HG02943 (cell line): ENCODE data around the gene AMBRA1.

ENCODE experiments used
- ATAC-seq: cut with Tn5 transposase; IDR thresholded peaks from one replicate; pipeline ENCODE4 v1.9.1; 2021; ENCODE audit warnings: mild to moderate bottlenecking, low read depth, moderate library complexity; ENCODE audit not compliant: unreplicated experiment

The AMBRA1 gene

DNA sequence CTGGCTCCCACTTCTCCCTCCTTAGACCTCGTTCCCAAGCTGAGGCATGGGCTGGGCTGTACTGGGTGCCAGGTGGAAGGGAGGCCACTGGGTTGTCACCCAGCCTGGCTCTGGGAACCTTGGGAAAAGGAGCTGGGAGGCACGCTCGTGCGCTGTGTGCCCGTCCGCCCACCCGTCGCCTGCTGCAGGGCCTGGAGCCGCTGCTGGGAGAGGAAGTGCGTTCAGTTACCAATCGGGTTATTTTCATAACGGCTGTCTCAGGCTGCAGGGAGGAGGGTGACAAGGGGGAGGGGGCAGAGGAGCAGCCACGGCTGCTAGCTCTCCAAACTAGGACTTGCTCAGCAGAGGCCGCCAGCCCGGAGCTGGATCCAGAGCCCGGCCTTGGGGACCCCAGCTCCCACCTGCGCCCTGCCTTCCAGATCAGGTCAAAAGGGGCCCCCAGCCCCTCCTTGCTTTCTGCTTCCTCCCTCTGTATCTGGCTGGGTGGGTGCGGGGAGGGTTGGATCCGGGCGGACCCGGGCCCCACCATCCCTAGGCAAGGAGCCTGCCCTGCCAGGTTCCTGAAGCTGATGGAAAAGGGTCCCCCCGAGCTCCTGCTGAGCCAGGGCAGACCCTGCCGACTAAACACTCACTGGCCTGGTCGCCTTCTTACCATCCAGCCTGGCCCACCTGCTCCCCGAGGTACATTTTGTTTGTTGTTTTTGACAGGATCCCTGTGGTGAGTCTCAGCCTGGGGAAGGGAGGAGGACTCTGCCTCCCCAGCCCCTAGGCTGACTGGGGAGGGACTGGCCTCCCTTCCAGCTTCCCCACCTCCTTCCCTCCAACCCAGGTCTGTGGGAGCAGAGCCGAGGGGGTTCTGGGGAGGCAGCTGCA, 232.3 kb downstream of the AMBRA1 start:
- ATAC-seq, result peak; percentile 72

DNA sequence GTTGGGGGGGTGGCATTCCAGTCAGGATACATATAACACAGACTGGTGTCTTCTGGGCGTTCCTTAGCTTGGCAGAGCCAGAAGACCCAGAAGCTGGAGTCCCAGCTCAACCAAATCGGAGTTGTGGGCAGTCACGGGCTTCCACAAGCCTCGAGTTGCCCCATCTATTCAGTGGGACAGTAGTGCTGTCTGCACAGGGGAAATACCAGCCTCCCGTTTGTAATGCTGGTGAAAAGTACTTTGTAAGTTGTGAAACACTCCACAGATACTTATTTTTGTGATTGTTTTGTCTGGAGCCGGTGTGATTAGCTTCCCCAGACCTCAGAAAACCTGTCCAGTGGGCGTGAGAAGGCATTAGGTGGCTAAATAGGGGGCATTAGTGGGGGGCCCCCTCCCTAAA, 232.9 kb downstream of the AMBRA1 start:
- ATAC-seq, result no peak

DNA sequence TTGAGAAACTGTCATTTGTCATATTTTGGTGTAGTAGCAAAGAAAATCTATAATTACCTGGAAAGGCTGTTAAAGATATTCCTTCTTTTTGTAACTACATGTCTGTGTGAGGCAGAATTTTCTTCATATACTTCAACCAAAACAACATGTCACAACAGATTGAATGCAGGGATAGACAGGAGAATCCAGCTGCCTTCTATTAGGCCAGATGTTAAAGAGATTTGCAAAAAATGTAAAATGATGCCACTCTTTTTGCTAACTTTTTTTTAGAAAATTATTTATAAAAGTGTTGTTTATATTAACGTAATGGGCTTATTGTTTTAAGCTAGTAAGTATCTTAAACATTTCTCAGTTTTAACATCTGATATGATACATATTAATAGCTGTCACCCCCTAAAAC, 233.9 kb downstream of the AMBRA1 start:
- ATAC-seq, result no peak

DNA sequence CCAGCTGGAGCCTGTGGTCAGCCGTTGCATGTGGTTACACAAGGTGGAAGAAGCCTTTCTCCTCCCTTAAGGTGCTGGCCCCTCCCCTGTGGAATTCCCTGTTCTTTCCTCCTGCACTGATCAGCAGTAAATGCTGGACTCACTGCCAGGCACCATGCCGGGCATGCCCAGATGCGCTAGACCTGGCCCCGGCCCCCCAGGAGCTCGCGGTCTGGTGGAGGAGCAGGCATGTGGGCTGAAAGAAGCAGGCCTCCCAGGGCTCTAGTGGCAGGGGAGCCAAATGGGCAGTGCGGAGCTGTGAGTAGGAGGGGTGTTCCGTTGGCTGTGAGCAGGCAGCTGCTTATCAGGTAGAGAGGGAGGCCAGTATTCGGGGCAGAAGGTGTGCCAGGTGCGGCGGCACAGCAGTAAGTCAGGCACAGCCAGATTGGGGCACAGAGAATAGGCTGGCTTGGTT, 236.3 kb downstream of the AMBRA1 start:
- no peak for ATAC-seq

DNA sequence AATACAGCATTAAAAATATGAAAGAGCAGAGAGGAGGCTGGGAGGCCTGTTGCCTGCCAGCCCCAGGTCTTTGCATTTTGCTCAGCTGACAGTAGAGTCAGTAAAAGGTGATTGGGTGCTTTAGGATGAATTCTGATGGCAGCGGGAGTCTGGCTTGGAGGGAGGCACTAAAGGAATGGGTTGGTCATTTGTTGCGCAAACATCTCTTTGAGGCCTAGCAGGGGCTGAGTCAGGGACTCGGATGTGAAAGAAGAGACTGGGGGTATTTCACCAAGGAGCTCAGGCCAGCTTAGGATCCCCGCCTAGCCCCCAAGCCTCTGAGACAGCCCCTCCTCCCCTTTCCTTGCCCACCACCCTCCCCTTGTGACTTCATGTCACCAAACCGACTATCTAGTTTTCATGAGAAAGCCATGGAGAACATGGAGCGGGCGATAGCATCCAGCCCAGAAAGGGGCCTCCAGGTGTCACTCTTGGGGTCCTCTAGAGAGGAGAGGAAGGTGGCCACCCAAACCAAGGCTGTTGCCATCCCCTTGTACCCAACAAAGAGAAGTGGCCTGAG, 236.8 kb downstream of the AMBRA1 start:
- ATAC-seq, result no peak

DNA sequence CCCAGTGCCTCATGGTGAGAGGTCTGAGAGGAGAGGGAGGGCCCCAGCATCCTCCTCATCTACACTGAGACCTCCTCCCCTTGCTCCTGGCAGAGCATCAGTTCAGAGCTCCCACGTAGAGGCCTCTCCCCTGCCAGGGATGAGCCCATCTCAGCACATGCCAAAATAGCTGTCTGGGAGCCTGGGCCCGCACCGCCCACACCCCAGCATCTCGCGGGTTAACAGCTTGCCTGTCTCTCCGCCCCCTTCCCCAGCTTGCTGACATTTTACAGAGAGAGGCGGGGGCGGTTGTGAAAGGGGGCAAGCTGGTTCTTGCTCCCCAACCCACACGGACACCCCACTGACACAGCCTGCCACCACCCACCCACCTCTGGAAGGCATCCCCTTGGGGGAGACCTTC, 240.1 kb downstream of the AMBRA1 start:
- no peak for ATAC-seq

DNA sequence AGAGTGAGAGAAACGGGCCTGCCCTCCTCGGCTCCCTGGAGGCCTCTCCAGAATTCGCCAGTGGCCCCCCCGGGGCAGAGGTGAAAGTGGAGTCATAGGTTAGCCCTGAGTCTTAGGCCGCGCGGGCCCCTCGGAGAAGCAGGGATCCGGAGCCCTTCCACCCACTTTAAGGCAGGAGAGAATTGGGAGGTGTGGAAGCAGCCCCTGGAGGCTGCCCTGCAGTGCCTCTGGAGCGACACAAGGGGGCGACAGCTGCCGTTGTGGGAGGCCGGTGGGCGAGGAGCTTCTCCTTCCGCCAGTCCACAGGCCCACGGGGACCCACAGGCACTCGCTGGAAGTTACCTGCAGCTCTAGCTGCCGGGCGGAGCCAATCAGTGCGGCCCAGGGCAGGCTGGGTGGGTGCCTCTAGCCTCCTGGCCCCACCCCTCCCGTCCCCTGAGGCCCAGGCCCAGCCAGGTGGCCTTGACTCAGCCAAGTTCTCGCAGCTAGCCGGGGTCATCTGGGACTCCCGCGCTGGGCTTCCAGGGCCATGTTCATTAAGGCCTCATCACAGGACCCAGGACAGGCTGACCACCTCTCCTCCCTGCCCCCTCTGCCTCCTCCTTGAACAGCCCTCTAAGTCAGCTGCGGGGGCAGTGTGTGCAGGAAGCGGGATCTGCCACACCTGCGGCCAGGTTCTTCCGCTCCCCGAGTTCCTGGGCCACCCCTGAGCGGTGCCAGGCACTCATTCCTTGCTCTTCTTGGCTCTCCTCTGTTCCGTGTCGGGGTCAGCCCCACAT, 241.6 kb downstream of the AMBRA1 start:
- no peak for ATAC-seq

DNA sequence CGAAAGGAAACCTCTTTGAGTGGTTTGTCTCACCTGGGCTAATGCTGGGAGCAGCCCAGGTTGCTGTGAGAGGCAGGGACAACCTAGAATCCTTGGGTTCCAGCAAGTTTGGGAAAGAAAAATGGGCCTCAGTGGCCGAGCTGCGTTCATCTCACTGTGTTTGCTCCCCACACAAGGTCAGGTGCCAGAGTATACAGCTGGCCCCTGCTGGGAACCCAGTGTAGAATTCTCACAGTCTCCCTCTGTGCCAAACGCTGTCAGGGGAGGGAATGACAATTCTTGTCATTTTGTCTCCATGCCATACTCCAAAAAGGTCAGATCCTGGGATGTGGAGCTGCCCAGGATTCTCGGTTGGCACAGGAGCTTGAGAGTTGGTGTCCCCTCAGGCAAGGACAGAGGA, 242.2 kb downstream of the AMBRA1 start:
- no peak for ATAC-seq

DNA sequence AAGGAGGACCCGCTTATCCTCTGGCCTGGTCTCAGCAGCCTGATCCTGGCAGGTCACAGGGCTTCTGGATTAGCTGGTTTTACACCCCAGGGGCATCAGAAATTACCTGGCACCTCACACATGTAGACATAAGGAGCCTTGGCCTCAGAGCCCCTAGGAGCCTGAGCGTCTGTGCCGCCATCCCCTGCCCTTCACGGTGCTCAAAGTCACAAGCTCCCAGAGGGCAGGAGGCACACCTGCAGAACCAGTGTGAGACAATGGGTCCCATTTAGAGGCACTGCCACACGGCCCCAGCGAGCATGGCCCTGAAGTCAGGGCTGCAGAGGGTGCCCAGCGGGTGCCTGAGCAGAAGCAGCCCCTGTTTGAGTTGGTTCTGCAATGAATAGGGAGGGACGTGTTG, 242.7 kb downstream of the AMBRA1 start:
- ATAC-seq, result no peak

DNA sequence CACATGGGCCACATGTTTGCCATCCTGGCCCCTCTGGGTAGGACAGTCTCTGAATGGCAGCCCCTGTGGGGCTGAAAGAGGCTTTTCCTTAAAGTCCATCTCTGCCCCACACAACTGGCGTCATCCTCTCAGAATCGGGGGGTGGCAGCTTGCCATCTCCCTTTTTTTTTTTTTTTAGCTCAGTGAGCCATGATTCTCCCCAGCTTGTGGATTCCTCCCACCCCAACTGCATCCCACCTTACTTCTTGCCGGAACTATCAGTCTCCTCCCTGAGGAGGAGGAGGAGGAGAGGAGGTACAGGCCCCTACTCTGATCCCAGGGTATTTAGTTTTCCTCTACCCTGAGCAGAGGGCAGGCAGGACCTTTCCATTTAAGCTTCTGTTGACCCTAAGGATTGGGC, 243.1 kb downstream of the AMBRA1 start:
- ATAC-seq, result no peak

DNA sequence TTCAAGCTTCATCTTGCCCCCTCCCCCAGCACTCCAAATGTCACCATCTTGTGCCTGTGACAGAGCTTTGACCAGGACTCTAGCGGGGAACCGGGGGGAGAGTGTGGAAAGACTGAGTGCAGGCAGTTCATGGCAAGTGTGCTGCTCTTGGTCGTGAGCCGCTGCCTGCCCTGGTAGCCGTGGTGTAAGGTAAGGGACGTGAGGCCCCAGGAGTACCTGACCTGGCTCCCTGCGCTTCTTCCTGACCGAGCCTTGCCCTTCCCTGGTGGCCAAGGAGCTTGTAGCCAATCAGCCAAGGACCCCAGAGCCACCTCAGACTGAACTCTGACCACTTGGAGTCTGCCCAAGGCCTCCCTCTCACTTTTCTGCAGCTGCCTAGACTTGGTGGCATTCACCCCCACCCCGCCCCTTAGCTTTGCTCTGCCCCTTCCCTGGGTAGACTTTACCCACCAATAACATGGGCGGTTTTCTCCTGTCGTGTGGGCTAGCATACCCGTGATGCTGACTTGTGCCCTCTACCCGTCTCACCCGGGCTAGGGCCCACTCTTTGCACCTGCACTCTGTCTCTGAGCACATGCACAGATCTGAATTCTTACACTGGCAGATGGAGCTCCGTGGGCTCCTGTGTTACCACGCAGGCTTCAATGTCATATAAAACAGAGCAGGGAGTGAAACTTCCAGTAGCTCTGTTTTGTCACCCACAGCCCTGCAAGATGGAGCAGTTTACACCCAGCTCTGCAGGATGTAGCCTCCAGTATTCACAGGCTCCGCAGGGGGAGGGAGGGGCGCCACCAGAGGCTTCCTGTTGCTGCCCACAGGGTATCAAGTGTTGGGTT, 245.0 kb downstream of the AMBRA1 start:
- no peak for ATAC-seq

DNA sequence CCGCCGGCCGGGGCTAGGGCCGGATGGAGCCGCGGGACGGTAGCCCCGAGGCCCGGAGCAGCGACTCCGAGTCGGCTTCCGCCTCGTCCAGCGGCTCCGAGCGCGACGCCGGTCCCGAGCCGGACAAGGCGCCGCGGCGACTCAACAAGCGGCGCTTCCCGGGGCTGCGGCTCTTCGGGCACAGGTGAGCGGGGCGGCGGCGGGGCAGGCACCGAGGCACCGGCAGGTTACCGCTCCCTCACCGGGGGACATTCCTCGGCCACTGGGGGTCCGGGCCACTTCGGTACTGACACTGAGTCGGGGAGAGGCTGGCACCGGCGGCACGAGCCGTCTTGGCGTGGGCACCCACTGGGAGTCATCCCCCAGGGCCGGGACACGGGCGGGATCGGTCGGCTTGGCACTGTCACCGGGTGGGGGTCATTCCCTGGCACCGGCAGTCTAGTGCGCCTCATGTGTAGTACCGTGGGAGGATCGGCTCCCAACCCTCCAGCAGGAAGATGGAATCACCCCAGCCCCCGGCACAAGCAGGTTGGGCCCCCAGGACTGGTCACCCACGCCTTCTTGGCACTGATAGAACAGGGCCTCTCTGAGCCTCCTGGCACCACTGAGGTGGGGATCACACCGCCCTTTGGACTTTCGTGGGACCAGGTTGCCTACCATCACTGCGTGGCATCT, 246.0 kb downstream of the AMBRA1 start:
- no peak for ATAC-seq

DNA sequence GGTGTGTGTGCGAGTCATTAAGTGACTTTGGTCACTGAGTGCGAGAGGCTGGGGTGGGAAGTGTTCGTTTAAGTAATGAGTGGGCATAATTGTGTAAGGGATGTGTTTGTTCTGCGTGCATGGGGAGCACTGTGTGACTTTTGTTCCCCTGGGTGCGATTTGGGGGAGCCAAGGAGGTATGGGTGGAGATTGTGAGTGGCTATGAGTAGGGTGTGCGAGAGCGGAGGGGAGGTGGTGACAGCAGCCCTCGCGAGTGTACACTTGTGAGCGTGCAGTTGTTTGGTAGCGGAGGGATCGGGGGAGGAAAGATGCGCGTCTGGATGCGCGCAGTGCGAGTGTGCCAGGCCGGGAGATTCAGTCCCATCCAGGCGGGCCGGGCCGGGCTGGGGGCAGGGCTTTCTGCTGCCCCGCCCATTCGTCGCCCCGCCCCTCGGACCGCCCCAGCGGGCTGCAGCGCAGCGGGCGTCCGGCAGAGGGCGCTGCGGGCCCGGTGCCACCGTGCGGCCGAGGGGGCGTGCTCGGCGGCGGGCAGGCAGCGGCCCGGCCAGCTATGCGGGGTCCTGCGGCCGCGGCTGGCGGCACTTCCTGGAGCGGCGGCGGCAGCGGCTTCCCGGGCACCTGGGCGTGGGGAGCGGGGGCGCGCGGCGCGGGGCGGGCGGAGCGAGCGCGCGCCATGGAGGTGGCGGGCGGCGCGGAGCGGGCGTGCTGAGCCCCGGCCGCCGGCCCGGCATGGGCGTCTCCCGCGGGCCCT, 246.8 kb downstream of the AMBRA1 start, which contains the start of gene DGKZ:
Gene DGKZ (plus strand): TSS at position 578 of the 751 bp plus-strand sequence. CDS start 197 bp downstream, outside the sequence.
- ATAC-seq, result peak; percentile 57
